ENCODE data around the gene IMMT. TPM values are rescaled to one million over a fixed set of nuclear protein-coding genes. Genes with fewer than 3 reads are reported as not detected.

Gene IMMT
- total RNA-seq, 2 donors from 2014 or later = 96.8 to 99.9 TPM

DNA sequence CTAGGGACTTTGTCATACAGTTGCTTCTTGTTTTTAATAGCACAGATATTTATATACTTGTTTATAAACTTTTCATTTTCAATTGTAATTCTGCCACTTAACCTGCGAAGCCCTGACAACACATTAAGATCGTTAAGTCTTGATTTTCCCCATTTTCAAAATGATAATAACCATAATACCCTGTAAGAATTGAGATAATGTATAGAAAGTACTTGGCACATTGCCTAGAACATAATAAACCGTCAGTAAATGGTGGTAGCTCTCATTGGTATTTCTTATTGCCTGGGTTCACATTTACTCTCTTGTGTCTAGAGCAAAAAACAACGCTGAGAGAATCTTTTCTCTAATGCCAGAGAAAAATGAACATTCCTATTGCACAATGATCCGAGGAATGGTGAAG is 70.6 kb downstream of the IMMT start:
- DNase-seq = no peak
- TF ChIP-seq, protein P1, sequence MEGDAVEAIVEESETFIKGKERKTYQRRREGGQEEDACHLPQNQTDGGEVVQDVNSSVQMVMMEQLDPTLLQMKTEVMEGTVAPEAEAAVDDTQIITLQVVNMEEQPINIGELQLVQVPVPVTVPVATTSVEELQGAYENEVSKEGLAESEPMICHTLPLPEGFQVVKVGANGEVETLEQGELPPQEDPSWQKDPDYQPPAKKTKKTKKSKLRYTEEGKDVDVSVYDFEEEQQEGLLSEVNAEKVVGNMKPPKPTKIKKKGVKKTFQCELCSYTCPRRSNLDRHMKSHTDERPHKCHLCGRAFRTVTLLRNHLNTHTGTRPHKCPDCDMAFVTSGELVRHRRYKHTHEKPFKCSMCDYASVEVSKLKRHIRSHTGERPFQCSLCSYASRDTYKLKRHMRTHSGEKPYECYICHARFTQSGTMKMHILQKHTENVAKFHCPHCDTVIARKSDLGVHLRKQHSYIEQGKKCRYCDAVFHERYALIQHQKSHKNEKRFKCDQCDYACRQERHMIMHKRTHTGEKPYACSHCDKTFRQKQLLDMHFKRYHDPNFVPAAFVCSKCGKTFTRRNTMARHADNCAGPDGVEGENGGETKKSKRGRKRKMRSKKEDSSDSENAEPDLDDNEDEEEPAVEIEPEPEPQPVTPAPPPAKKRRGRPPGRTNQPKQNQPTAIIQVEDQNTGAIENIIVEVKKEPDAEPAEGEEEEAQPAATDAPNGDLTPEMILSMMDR (conservative IDR thresholded peaks at IDR 0.05) = no peak
- WGBS, 2 experiments (ENCODE audit: insufficient coverage in 1 of 2, insufficient read length in 1 of 2) = 95 to 100% methylated on average over 2 to 4 of the region's 5 CpGs
- H3K27me3 ChIP-seq (ENCODE audit: control insufficient read depth, insufficient read depth, low read length, poor library complexity, severe bottlenecking) = no peaks in the 10 kb centered on the region
- H3K9me3 Mint-ChIP-seq = no peaks in the 10 kb centered on the region
- no peak overlapping the region for H3K4me3 ChIP-seq (ENCODE audit: low read length)
- no peaks in the 10 kb centered on the region for H3K9me3 ChIP-seq (ENCODE audit: control insufficient read depth, low read length)
- peaks cover 81% of the 10 kb centered on the region for H3K36me3 Mint-ChIP-seq (ENCODE audit: low read depth)
- H3K36me3 ChIP-seq (ENCODE audit: control insufficient read depth, insufficient read depth, low read length) = peaks cover 96% of the 10 kb centered on the region
- H3K4me1 Mint-ChIP-seq = no peaks in the 10 kb centered on the region
- H3K4me3 Mint-ChIP-seq = no peak overlapping the region
- H3K27ac ChIP-seq (ENCODE audit: low read depth, low read length) = no peak overlapping the region
- no peaks in the 10 kb centered on the region for H3K4me1 ChIP-seq (ENCODE audit: control insufficient read depth, insufficient read depth, low read length)
- H3K9ac ChIP-seq (ENCODE audit: extremely low read depth, low read length, poor library complexity, severe bottlenecking) = no peak overlapping the region
- H3K27ac Mint-ChIP-seq = no peak overlapping the region
- no peaks in the 10 kb centered on the region for H3K27me3 Mint-ChIP-seq (ENCODE audit: insufficient read depth)

DNA sequence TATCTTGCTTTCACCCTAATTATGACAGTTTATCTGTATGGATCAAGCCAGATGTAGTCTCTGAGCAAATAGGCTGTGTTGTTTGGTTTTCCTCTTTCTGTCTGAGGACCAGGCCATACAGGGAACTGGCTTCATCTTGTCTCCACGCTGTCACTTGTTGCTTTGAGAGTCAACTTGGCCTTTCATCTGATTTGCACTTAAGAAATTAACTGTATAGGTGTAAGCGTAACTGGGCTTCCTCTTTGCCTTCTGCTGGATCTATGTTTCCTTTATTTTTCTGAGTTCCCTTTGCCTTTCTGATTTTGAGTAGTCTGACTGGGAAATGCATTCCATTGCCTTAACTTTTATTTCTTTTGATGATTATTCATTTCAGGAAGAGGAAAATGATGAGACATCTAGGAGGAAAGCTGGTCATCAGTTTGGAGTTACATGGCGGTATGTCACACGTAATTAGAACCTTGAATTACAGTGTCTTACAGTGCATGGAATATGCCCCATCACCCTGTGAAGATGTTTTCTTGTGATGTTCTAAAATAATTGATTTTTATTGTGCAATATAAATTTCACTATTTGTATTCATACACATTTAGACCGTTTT is 71.8 kb downstream of the IMMT start:
- Mint-ChIP-seq H3K27me3 (ENCODE audit: insufficient read depth) (no peaks in the 10 kb centered on the region), H3K27ac (no peak overlapping the region), H3K4me1 (no peaks in the 10 kb centered on the region), H3K9me3 (no peaks in the 10 kb centered on the region), H3K36me3 (ENCODE audit: low read depth) (peaks cover 82% of the 10 kb centered on the region), H3K4me3 (no peak overlapping the region)
- Histone ChIP-seq H3K4me1 (ENCODE audit: control insufficient read depth, insufficient read depth, low read length) (no peaks in the 10 kb centered on the region), H3K27me3 (ENCODE audit: control insufficient read depth, insufficient read depth, low read length, poor library complexity, severe bottlenecking) (no peaks in the 10 kb centered on the region), H3K9me3 (ENCODE audit: control insufficient read depth, low read length) (no peaks in the 10 kb centered on the region), H3K4me3 (ENCODE audit: low read length) (no peak overlapping the region), H3K36me3 (ENCODE audit: control insufficient read depth, insufficient read depth, low read length) (peaks cover 96% of the 10 kb centered on the region), H3K9ac (ENCODE audit: extremely low read depth, low read length, poor library complexity, severe bottlenecking) (no peak overlapping the region), H3K27ac (ENCODE audit: low read depth, low read length) (no peak overlapping the region)
- TF ChIP-seq, protein P1 (conservative IDR thresholded peaks at IDR 0.05) = no peak
- no peak for DNase-seq
- 98 to 100% methylated on average over 2 to 5 of the region's 5 CpGs for WGBS, 2 experiments (ENCODE audit: insufficient coverage in 1 of 2, insufficient read length in 1 of 2)

DNA sequence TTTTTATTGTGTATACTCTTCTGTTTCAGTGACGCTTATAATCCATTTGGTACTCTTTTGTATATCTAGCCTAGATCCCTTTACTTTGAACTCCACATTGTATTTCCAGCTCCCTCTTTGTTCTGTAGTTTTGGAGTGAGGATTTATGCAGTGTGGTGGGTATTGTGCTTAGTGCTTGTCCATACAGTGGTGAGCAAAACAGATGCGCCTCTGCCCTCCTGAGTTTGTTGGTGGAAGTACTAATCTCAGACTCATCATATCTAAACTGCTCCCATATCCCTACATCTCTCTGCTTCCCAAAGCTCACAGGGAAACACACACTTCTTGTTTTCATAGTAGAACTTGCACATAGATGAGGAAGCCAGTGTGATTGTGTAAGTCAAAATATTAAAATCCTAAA is 77.1 kb downstream of the IMMT start:
- H3K4me1 Mint-ChIP-seq = peaks cover 12% of the 10 kb centered on the region
- H3K4me1 ChIP-seq (ENCODE audit: control insufficient read depth, insufficient read depth, low read length) = peaks cover 16% of the 10 kb centered on the region
- H3K4me3 ChIP-seq (ENCODE audit: low read length) = no peak overlapping the region
- no peaks in the 10 kb centered on the region for H3K9me3 Mint-ChIP-seq
- H3K9me3 ChIP-seq (ENCODE audit: control insufficient read depth, low read length) = no peaks in the 10 kb centered on the region
- no peak for DNase-seq
- H3K36me3 ChIP-seq (ENCODE audit: control insufficient read depth, insufficient read depth, low read length) = peaks cover 87% of the 10 kb centered on the region
- H3K9ac ChIP-seq (ENCODE audit: extremely low read depth, low read length, poor library complexity, severe bottlenecking) = no peak overlapping the region
- no peaks in the 10 kb centered on the region for H3K27me3 ChIP-seq (ENCODE audit: control insufficient read depth, insufficient read depth, low read length, poor library complexity, severe bottlenecking)
- no peak overlapping the region for H3K27ac ChIP-seq (ENCODE audit: low read depth, low read length)
- H3K4me3 Mint-ChIP-seq = no peak overlapping the region
- H3K36me3 Mint-ChIP-seq (ENCODE audit: low read depth) = peaks cover 82% of the 10 kb centered on the region
- TF ChIP-seq, protein P1 (conservative IDR thresholded peaks at IDR 0.05) = peak; percentile 27
- H3K27me3 Mint-ChIP-seq (ENCODE audit: insufficient read depth) = no peaks in the 10 kb centered on the region
- H3K27ac Mint-ChIP-seq = no peak overlapping the region
- whole genome bisulfite sequencing, 2 experiments (ENCODE audit: insufficient coverage in 1 of 2, insufficient read length in 1 of 2) = 96% methylated on average over 2 of the region's 2 CpGs; no CpG with 5 or more reads in 1 of the 2 experiments
